GM19467 (cell line): ENCODE results near the gene TRIM52.
"Not testable (repeated sequence)": the region's sequence is repeated elsewhere in the genome, so short reads cannot be mapped to it uniquely, and the experiment has no call there.

Experiments
- ATAC-seq: cut with Tn5 transposase; IDR thresholded peaks from one replicate; pipeline ENCODE4 v1.9.1; 2021; ENCODE audit warnings: mild to moderate bottlenecking, moderate library complexity; ENCODE audit not compliant: unreplicated experiment

The TRIM52 gene

GRCh38 chr5:181217111-181217802 is 43.7 kb downstream of the TRIM52 start:
- peak; percentile 13 for ATAC-seq

- ATAC-seq: no peak
These were observed 44.6 kb downstream of the TRIM52 start for GRCh38 chr5:181215997-181216989.

GRCh38 chr5:181214249-181214648 is 46.7 kb downstream of the TRIM52 start:
- not testable (repeated sequence) for ATAC-seq

GRCh38 chr5:181212934-181213333 is 48.0 kb downstream of the TRIM52 start:
- ATAC-seq: no peak

- ATAC-seq: no peak
These were observed 48.9 kb downstream of the TRIM52 start for GRCh38 chr5:181212080-181212479.

- ATAC-seq: no peak
These were observed 49.7 kb downstream of the TRIM52 start for GRCh38 chr5:181211208-181211607.

- ATAC-seq: not testable (repeated sequence)
These were observed 50.2 kb downstream of the TRIM52 start for GRCh38 chr5:181210698-181211097.

GRCh38 chr5:181210148-181210547 is 50.8 kb downstream of the TRIM52 start:
- not testable (repeated sequence) for ATAC-seq

- ATAC-seq: not testable (repeated sequence)
These were observed 51.9 kb downstream of the TRIM52 start for GRCh38 chr5:181209006-181209405.

- ATAC-seq: no peak
These were observed 53.0 kb downstream of the TRIM52 start for GRCh38 chr5:181207960-181208253.

GRCh38 chr5:181207214-181207959 is 53.6 kb downstream of the TRIM52 start:
- no peak for ATAC-seq

- ATAC-seq: no peak
These were observed 54.9 kb downstream of the TRIM52 start for GRCh38 chr5:181205761-181206649.
